Neuronal stem cell (in vitro differentiated cells): ENCODE data around the gene ERCC5.

Experiments used
- DNase-seq: peaks from one replicate; pipeline ENCODE4 v3.0.0-alpha.2; 2013; ENCODE audit warnings: low spot score
- H2AFZ ChIP-seq: one replicate; pipeline ENCODE4 v1.6.1; 2013; ENCODE audit warnings: mild to moderate bottlenecking, low read length, inconsistent platforms
- H2AK5ac ChIP-seq: 2 replicates; pipeline ENCODE4 v1.6.1; 2013; ENCODE audit warnings: low read depth, mild to moderate bottlenecking, inconsistent platforms, low read length, moderate library complexity, mixed read lengths
- H2BK120ac ChIP-seq: 2 replicates; pipeline ENCODE4 v1.6.1; 2013; ENCODE audit warnings: low read depth, mild to moderate bottlenecking, inconsistent platforms, low read length, moderate library complexity, mixed read lengths
- H2BK12ac ChIP-seq: one replicate; pipeline ENCODE4 v1.6.1; 2013; ENCODE audit warnings: low read length, inconsistent platforms
- H2BK15ac ChIP-seq: 2 replicates; pipeline ENCODE4 v1.6.1; 2013; ENCODE audit warnings: mild to moderate bottlenecking, low read length, inconsistent platforms, mixed read lengths
- H2BK5ac ChIP-seq: one replicate; pipeline ENCODE4 v1.6.1; 2013; ENCODE audit warnings: inconsistent platforms, mild to moderate bottlenecking, low read length, moderate library complexity
- H3K14ac ChIP-seq: one replicate; pipeline ENCODE4 v1.6.1; 2013; ENCODE audit warnings: low read length, inconsistent platforms
- H3K18ac ChIP-seq: 2 replicates; pipeline ENCODE4 v1.6.1; 2013; ENCODE audit warnings: low read length, inconsistent platforms
- H3K23ac ChIP-seq: 2 replicates; pipeline ENCODE4 v1.6.1; 2013; ENCODE audit warnings: low read depth, mild to moderate bottlenecking, mixed read lengths, low read length, inconsistent platforms; ENCODE audit not compliant: poor library complexity
- H3K27ac ChIP-seq: replicated peaks from 3 replicates; pipeline ENCODE4 v1.5.1; 2013; ENCODE audit warnings: low read length, inconsistent platforms
- H3K27me3 ChIP-seq, 3 experiments: 2 replicates each; pipeline ENCODE4 v1.6.1; 2013; ENCODE audit warnings: low read length in 3 of 3, mild to moderate bottlenecking in 2 of 3, inconsistent platforms in 1 of 3, low read depth in 1 of 3, mixed read lengths in 1 of 3, moderate library complexity in 1 of 3; ENCODE audit not compliant: control insufficient read depth in 3 of 3, insufficient read depth in 3 of 3
- H3K36me3 ChIP-seq, 2 donors: replicated peaks in 1 of 2; 2 replicates each; pipeline ENCODE4 v1.6.1; 2013; ENCODE audit warnings: low read length in 2 of 2; ENCODE audit not compliant: control insufficient read depth in 2 of 2, insufficient read depth in 2 of 2
- H3K4ac ChIP-seq: 2 replicates; pipeline ENCODE4 v1.6.1; 2013; ENCODE audit warnings: inconsistent platforms, mild to moderate bottlenecking, low read length, moderate library complexity
- H3K4me1 ChIP-seq, 2 donors: 1 replicate in 1 of 2; 2 replicates in 1 of 2; pipeline ENCODE4 v1.6.1; 2013; ENCODE audit warnings: low read length in 2 of 2, low read depth in 1 of 2; ENCODE audit not compliant: control insufficient read depth in 2 of 2, insufficient read depth in 1 of 2
- H3K4me2 ChIP-seq: one replicate; pipeline ENCODE4 v1.6.1; 2013; ENCODE audit warnings: mild to moderate bottlenecking, low read length, inconsistent platforms; ENCODE audit not compliant: insufficient read depth, poor library complexity, severe bottlenecking
- H3K4me3 ChIP-seq, 2 donors: 2 replicates each; pipeline ENCODE4 v1.5.1; 2013; ENCODE audit warnings: low read length in 2 of 2, mild to moderate bottlenecking in 2 of 2, inconsistent platforms in 1 of 2, moderate library complexity in 1 of 2
- H3K79me1 ChIP-seq: one replicate; pipeline ENCODE4 v1.6.1; 2013; ENCODE audit warnings: low read depth, mild to moderate bottlenecking, inconsistent platforms, low read length, moderate library complexity
- H3K9ac ChIP-seq: one replicate; pipeline ENCODE4 v1.6.1; 2013; ENCODE audit warnings: mild to moderate bottlenecking, low read depth, low read length, inconsistent platforms; ENCODE audit not compliant: poor library complexity
- H3K9me3 ChIP-seq, 2 donors: replicated peaks in 1 of 2; 2 replicates each; pipeline versions ENCODE3 to v1.6.1; 2013; ENCODE audit warnings: low read length in 2 of 2, mild to moderate bottlenecking in 2 of 2, inconsistent platforms in 1 of 2, low read depth in 1 of 2, mixed read lengths in 1 of 2, moderate library complexity in 1 of 2; ENCODE audit not compliant: control insufficient read depth in 2 of 2, insufficient read depth in 1 of 2
- H4K8ac ChIP-seq: one replicate; pipeline ENCODE4 v1.6.1; 2013; ENCODE audit warnings: low read depth, mild to moderate bottlenecking, inconsistent platforms, low read length, moderate library complexity
- H4K91ac ChIP-seq: one replicate; pipeline ENCODE4 v1.6.1; 2013; ENCODE audit warnings: low read length, low read depth, mild to moderate bottlenecking, inconsistent platforms; ENCODE audit not compliant: poor library complexity
- WGBS, 2 donors: extraction: QIAGEN DNeasy Blood & Tissue Kit; methylation state at CpG; one replicate each; pipeline ENCODE4 v1.1.7; 2013; ENCODE audit warnings: missing lambda C conversion rate in 2 of 2, mixed read lengths in 1 of 2; ENCODE audit not compliant: insufficient read length in 2 of 2, insufficient replicate concordance in 1 of 2; ENCODE audit errors: extremely low coverage in 2 of 2; 5-methylcytosine and 5-hydroxymethylcytosine counted together

The ERCC5 gene

GRCh38 chr13:102881819-102882686 is 36.2 kb downstream of the ERCC5 start:
- Histone ChIP-seq H4K8ac (no peak overlapping the region), H3K9me3 (no peaks in the 10 kb centered on the region), H3K23ac (no peak overlapping the region), H2AK5ac (no peak overlapping the region), H3K79me1 (no peaks in the 10 kb centered on the region), H3K18ac (no peak overlapping the region), H3K4me1 (peaks cover 2 to 3% of the 10 kb centered on the region in 2 donors), H3K4me3 (no peak overlapping the region), H3K27me3 (no peaks in the 10 kb centered on the region), H3K4ac (no peak overlapping the region), H3K14ac (no peak overlapping the region), H2BK5ac (no peak overlapping the region), H3K36me3 (peaks cover 0 to 5% of the 10 kb centered on the region in 2 donors), H4K91ac (no peak overlapping the region), H3K9ac (no peak overlapping the region), H2BK120ac (no peak overlapping the region), H2AFZ (no peak overlapping the region), H3K27ac (no peak overlapping the region), H2BK12ac (no peak overlapping the region), H2BK15ac (no peak overlapping the region), H3K4me2 (no peak overlapping the region)
- no CpG with 5 or more reads among the region's 4 CpGs for WGBS, 2 donors
- no peak for DNase-seq

GRCh38 chr13:102892503-102892902 is 46.7 kb downstream of the ERCC5 start:
- Histone ChIP-seq H2BK12ac (no peak overlapping the region), H3K23ac (no peak overlapping the region), H4K8ac (no peak overlapping the region)

GRCh38 chr13:102897371-102898138 is 51.7 kb downstream of the ERCC5 start:
- Histone ChIP-seq H3K9ac (no peak overlapping the region), H3K79me1 (no peaks in the 10 kb centered on the region), H3K4me2 (no peak overlapping the region), H3K27me3 (no peaks in the 10 kb centered on the region), H3K18ac (no peak overlapping the region), H3K14ac (no peak overlapping the region), H3K36me3 (no peaks in the 10 kb centered on the region), H2BK120ac (no peak overlapping the region), H2BK15ac (no peak overlapping the region), H2AFZ (no peak overlapping the region), H3K4me1 (no peaks in the 10 kb centered on the region), H2BK5ac (no peak overlapping the region), H3K4me3 (no peak overlapping the region), H3K23ac (no peak overlapping the region), H2BK12ac (no peak overlapping the region), H3K27ac (no peak overlapping the region), H4K8ac (peak overlapping the region; percentile 19), H4K91ac (no peak overlapping the region), H3K4ac (no peak overlapping the region), H2AK5ac (no peak overlapping the region), H3K9me3 (no peaks in the 10 kb centered on the region)
- no peak for DNase-seq
- no CpG with 5 or more reads among the region's 6 CpGs for WGBS, 2 donors

More at GRCh38 chr13:102892503-102892902, 46.7 kb downstream of the ERCC5 start:
- Histone ChIP-seq H3K4me3 (no peak overlapping the region), H3K27ac (no peak overlapping the region), H2AK5ac (no peak overlapping the region), H3K4me2 (no peak overlapping the region), H3K9ac (no peak overlapping the region), H2BK15ac (no peak overlapping the region), H3K14ac (no peak overlapping the region), H3K9me3 (no peaks in the 10 kb centered on the region), H2BK5ac (no peak overlapping the region), H3K18ac (no peak overlapping the region), H2AFZ (no peak overlapping the region), H3K4ac (no peak overlapping the region), H3K36me3 (no peaks in the 10 kb centered on the region), H2BK120ac (no peak overlapping the region), H3K27me3 (no peaks in the 10 kb centered on the region), H4K91ac (no peak overlapping the region), H3K4me1 (no peaks in the 10 kb centered on the region), H3K79me1 (no peaks in the 10 kb centered on the region)
- WGBS, 2 donors, result no CpG with 5 or more reads among the region's 2 CpGs
- DNase-seq, result no peak

GRCh38 chr13:102900193-102900608 is 54.4 kb downstream of the ERCC5 start:
- DNase-seq, result no peak
- no peak overlapping the region for H4K8ac ChIP-seq

More at GRCh38 chr13:102900193-102900608, 54.4 kb downstream of the ERCC5 start:
- H3K27ac ChIP-seq, result no peak overlapping the region
- no peaks in the 10 kb centered on the region for H3K27me3 ChIP-seq
- no peak overlapping the region for H3K4me3 ChIP-seq
- no peak overlapping the region for H4K91ac ChIP-seq
- no peak overlapping the region for H2AFZ ChIP-seq
- peaks cover 0 to 2% of the 10 kb centered on the region in 2 donors for H3K4me1 ChIP-seq
- H3K9ac ChIP-seq, result no peak overlapping the region
- H3K9me3 ChIP-seq, result no peaks in the 10 kb centered on the region
- H2AK5ac ChIP-seq, result no peak overlapping the region
- H2BK120ac ChIP-seq, result no peak overlapping the region
- H2BK15ac ChIP-seq, result no peak overlapping the region
- H3K4me2 ChIP-seq, result no peak overlapping the region
- H3K36me3 ChIP-seq, result no peaks in the 10 kb centered on the region
- H3K23ac ChIP-seq, result no peak overlapping the region
- no peaks in the 10 kb centered on the region for H3K79me1 ChIP-seq
- no peak overlapping the region for H3K4ac ChIP-seq
- WGBS, 2 donors, result no CpG with 5 or more reads among the region's 4 CpGs
- no peak overlapping the region for H2BK5ac ChIP-seq
- no peak overlapping the region for H3K18ac ChIP-seq
- H2BK12ac ChIP-seq, result no peak overlapping the region
- H3K14ac ChIP-seq, result no peak overlapping the region
